ENCODE measurements around the gene AKAP8L.
"Not testable (repeated sequence)": the region's sequence is repeated elsewhere in the genome, so short reads cannot be mapped to it uniquely, and the experiment has no call there.

Gene AKAP8L

GRCh38 chr19:15340086-15340485 lies 78.7 kb downstream of the AKAP8L start:
- DNase-seq: no peak

GRCh38 chr19:15337202-15337601 lies 81.6 kb downstream of the AKAP8L start:
- DNase-seq: no peak

DNA sequence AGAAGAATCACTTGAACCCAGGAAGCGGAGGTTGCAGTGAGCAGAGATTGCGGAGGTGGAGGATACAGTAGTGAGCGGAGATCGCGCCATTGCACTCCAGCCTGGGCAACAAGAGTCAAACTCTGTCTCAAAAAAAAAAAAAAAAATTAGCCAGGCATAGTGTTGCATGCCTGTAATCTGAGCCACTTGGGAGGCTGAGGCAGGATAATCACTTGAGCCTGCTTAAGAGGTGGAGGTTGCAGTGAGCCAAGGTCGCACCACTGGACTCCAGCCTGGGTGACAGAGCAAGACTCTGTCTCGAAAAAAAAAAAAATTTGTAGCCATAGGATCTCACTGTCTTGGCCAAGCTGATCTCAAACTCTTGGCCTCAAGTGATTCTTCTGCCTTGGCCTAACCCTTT lies 82.8 kb downstream of the AKAP8L start:
- DNase-seq: not testable (repeated sequence)

- DNase-seq: peak; percentile 81
These were observed 86.3 kb downstream of the AKAP8L start, which contains the start of gene BRD4 for GRCh38 chr19:15332311-15332996. TSS of gene BRD4 (minus strand) at chr19:15332539. CDS start at chr19:15273099, 59,440 bp downstream.

- DNase-seq: peak; percentile 73
These were observed 87.1 kb downstream of the AKAP8L start for GRCh38 chr19:15331419-15332310.

DNA sequence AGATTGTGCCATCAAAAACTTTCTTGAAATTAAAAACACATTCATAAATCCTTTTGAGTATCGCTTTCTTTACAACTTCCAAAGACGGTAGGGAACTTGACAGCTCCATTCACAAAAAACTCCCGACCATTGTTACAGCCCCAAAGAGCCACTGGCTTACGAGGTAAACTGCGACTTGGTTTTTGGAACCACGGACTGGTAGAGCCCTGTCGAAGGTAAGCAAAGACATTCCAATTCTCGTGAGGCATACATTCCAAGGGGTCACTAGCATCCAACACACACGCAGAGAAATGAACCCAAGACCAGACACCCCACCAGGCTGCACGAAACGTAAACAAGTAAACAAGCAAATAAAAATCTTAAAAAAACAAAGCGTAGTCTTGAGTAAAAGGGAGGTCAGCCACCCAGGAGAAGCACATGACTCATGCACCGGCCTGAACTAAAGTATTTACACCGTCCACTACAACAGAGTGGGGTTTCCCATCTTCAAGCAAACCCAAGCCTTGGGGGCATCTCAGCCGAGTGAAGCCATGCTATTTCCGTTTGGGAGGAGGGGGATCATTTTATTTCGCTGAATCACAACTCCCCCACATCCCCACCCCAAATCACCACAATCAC lies 87.9 kb downstream of the AKAP8L start:
- no peak for DNase-seq
